Tibial nerve (tissue), 4 donors: ENCODE measurements around the gene MYH14.
A peak's percentile ranks its signal among the peaks of the same experiment; 100 is the strongest.

ENCODE experiments used
- EP300 ChIP-seq, 2 donors: sonication (generic); formaldehyde crosslinking; IDR thresholded peaks; one replicate each; pipeline ENCODE4 v1.6.1; 2017; ENCODE audit warnings: antibody characterized with exemption in 2 of 2, mild to moderate bottlenecking in 1 of 2
- POLR2A ChIP-seq, 2 donors: fragments of 450-650 bp; IDR thresholded peaks; one replicate each; pipeline ENCODE4 v1.6.1; 2017; ENCODE audit warnings: antibody characterized with exemption in 2 of 2, mild to moderate bottlenecking in 2 of 2, moderate library complexity in 2 of 2
- TF ChIP-seq, protein P1 (sequence below), 5 experiments: fragments of 200-600 bp in 3 of 5; fragments of 450-650 bp in 2 of 5; sonication (generic) in 3 of 5; IDR thresholded peaks; one replicate each; pipeline ENCODE4 v1.5.1; 2016 to 2019; ENCODE audit warnings: antibody characterized with exemption in 5 of 5, mild to moderate bottlenecking in 3 of 5, moderate library complexity in 2 of 5

- TF ChIP-seq, protein P1, sequence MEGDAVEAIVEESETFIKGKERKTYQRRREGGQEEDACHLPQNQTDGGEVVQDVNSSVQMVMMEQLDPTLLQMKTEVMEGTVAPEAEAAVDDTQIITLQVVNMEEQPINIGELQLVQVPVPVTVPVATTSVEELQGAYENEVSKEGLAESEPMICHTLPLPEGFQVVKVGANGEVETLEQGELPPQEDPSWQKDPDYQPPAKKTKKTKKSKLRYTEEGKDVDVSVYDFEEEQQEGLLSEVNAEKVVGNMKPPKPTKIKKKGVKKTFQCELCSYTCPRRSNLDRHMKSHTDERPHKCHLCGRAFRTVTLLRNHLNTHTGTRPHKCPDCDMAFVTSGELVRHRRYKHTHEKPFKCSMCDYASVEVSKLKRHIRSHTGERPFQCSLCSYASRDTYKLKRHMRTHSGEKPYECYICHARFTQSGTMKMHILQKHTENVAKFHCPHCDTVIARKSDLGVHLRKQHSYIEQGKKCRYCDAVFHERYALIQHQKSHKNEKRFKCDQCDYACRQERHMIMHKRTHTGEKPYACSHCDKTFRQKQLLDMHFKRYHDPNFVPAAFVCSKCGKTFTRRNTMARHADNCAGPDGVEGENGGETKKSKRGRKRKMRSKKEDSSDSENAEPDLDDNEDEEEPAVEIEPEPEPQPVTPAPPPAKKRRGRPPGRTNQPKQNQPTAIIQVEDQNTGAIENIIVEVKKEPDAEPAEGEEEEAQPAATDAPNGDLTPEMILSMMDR (IDR thresholded peaks at IDR 0.05), result peak in 4 of 5 experiments; percentile 26 to 55 (median 31)
- TF ChIP-seq POLR2A (IDR thresholded peaks at IDR 0.05) (no peak), EP300 (IDR thresholded peaks at IDR 0.05) (no peak)
Observed at GRCh38 chr19:50258918-50259372, 55.5 kb downstream of the MYH14 start.
